ENCODE measurements around the gene HDHD3. TPM values are rescaled to one million over a fixed set of nuclear protein-coding genes. Genes with fewer than 3 reads are reported as not detected.
"Not testable (repeated sequence)": the region's sequence is repeated elsewhere in the genome, so short reads cannot be mapped to it uniquely, and the experiment has no call there.

Gene HDHD3
- polyA plus RNA-seq, 1 donor from 2014 or later = 48.0 TPM

DNA sequence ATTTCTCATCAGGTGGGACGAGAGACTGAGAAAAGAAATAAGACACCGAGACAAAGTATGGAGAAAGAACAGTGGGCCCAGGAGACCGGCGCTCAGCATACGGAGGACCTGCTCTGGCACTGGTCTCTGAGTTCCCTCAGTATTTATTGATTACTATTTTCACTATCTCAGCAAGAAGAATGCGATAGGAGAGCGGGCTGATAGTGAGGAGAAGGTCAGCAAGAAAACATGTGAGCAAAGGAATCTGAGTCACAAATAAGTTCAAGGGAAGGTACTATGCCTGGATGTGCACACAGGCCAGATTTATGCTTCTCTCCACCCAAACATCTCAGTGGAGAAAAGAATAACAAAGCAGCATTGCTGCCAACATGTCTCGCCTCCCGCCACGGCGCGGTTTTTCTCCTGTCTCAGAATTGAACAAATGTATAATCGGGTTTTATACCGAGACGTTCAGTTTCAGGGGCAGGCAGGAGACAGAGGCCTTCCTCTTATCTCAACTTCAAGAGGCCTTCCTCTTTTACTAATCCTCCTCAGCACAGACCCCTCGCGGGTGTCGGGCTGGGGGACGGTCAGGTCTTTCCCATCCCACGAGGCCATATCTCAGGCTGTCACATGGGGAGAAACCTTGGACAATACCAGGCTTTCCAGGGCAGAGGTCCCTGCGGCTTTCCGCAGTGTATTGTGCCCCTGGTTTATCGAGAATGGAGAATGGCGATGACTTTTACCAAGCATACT lies 2.5 kb upstream of the HDHD3 start:
- Mint-ChIP-seq H3K4me3 (peak overlapping the region; percentile 26 to 80 (median 53)), H3K27ac (peak overlapping the region in 2 of 3 donors; percentile 22 to 34), H3K4me1 (peaks cover 10 to 24% (median 18%) of the 10 kb centered on the region in 3 donors)
- H3K36me3 Mint-ChIP-seq, H3K27me3 Mint-ChIP-seq, H3K9me3 Mint-ChIP-seq: not testable (repeated sequence)

DNA sequence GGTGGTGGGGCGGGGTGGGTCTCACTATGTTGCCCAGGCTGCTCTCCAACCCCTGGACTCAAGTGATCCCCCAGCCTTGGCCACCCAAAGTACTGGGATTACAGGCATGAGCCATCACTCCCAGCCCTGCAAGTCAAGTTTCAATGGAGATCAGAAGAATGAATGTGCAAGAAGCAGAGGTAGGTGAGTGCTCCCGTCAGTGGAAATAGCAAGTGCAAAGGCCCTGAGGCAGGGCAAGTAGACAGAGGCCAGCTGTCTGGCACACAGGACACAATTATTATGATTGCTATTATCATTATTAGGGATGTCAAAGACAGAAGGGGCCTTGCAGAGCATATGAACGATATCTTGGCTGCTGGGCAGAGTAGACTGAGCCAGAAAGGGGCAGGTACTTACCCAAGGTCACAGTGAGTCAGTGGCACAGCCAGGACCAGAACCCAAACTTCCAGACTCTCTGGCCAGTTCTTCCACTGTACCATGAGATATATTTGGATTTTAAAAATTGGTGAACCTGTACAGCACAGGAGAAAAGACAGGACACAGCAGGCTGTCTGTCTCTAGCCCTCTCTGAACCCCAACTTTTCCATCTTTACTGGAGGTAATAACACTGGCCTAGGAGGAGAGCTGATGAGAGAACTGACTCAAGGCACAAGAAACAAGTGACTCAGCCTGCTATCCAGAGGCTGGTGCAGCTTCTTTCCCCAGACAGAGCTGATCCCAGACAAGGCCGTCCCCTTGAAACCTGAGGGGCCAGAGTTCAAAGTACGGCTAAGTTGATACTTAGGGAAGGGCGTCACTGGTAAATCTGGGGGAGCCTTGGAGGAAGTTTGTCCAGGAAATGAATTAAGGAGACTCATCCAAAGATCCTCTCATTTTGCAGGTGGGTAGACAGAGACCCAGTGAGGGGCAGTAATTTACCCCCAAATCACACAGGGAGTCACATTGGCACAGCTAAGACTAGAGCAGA lies 1.4 kb downstream of the HDHD3 start:
- H3K27me3 Mint-ChIP-seq = no peaks in the 10 kb centered on the region

DNA sequence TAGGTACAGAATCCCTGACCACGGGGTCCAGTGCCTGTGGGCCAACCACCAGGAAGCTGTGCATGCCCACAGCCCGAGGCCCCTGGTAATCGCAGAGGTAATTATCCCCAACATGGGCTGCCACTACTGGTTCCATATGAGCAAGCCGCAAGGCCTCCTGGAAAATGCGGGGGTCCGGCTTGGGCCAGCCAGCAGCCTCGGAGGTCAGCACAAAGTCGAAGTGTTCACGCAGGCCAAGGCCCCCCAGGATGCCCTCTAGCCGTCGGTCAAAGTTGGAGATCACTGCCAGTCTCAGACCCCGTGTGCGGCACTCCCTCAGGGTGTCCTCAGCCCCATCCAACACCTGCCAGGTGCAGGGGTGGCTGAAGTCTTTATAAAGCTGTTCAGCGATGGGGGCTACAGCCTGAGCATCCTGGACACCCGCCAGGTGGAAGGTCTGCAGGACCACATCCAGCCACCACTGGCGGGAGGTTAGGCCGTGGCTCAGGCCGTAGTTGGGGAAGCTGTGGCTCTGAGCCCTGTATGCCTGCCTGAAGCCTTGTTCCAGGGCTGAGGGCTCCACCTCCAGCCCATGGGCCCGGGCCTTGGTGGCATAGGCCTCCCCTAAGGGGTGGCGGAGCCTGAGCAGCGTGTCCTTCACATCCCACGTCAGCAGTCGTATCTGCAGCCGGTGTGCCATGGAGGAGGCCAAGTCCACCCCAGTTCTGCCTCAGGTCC lies 3.0 kb downstream of the HDHD3 start:
- H3K27me3 Mint-ChIP-seq = no peaks in the 10 kb centered on the region
- H3K27ac Mint-ChIP-seq = no peak overlapping the region
- peak overlapping the region in 1 of 4 donors; percentile 91 for H3K4me3 Mint-ChIP-seq
- H3K4me1 Mint-ChIP-seq = peaks cover 9 to 11% (median 10%) of the 10 kb centered on the region in 3 donors
- H3K9me3 Mint-ChIP-seq = no peaks in the 10 kb centered on the region
- no peaks in the 10 kb centered on the region for H3K36me3 Mint-ChIP-seq

More for the DNA sequence above, 1.4 kb downstream of the HDHD3 start:
- H3K9me3 Mint-ChIP-seq = no peaks in the 10 kb centered on the region
- H3K4me3 Mint-ChIP-seq = peak overlapping the region; percentile 86 to 95 (median 92)
- H3K36me3 Mint-ChIP-seq = no peaks in the 10 kb centered on the region
- H3K27ac Mint-ChIP-seq = peak overlapping the region; percentile 34 to 89 (median 72)
- peaks cover 9 to 15% (median 10%) of the 10 kb centered on the region in 3 donors for H3K4me1 Mint-ChIP-seq

DNA sequence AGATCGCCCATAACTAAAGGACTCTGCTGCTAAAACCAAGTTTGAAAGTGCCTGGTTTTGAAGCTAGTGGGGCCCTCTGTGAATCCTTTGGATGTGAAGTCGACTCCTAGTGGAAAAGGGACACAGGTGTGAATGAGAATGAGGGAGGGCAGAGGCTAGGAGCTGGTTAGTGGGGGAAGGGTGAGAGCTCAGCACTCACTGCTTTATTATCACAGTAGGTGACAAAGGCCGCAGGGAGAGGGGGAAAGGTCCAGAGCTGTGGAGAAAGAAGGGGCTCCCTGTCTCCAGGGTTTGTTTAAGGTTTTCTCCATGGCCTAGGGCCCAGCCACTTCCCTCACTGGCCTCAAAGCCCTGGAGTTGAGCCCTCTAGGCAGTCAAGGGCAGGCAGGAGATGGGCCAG lies 3.5 kb downstream of the HDHD3 start:
- peaks cover 9 to 11% (median 10%) of the 10 kb centered on the region in 3 donors for H3K4me1 Mint-ChIP-seq
- peak overlapping the region in 1 of 4 donors; percentile 32 for H3K4me3 Mint-ChIP-seq
- no peaks in the 10 kb centered on the region for H3K27me3 Mint-ChIP-seq
- no peak overlapping the region for H3K27ac Mint-ChIP-seq
- H3K9me3 Mint-ChIP-seq = no peaks in the 10 kb centered on the region
- no peaks in the 10 kb centered on the region for H3K36me3 Mint-ChIP-seq

DNA sequence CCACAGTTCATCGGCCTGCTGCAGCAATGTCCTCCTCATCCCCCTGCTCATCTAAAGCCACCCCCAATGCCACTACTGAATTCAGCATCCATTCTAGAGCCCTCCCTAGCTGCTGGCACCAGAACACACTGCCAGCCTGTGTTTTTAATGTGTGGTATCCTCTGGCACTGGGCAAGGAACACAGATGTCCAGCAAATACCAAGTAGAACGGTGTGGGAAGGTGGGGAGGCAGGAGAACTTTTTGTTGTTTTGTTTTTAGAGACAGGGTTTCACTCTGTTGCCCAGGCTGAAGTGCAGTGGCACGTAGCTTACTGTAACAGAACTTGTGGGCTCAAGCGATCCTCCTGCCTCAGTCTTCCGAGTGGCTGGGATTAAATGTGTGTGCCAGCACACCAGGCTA lies 4.7 kb downstream of the HDHD3 start:
- Mint-ChIP-seq H3K36me3 (no peaks in the 10 kb centered on the region), H3K9me3 (no peaks in the 10 kb centered on the region), H3K4me3 (no peak overlapping the region), H3K27me3 (no peaks in the 10 kb centered on the region), H3K27ac (peak overlapping the region in 1 of 3 donors; percentile 15), H3K4me1 (peaks cover 9 to 11% (median 10%) of the 10 kb centered on the region in 3 donors)

DNA sequence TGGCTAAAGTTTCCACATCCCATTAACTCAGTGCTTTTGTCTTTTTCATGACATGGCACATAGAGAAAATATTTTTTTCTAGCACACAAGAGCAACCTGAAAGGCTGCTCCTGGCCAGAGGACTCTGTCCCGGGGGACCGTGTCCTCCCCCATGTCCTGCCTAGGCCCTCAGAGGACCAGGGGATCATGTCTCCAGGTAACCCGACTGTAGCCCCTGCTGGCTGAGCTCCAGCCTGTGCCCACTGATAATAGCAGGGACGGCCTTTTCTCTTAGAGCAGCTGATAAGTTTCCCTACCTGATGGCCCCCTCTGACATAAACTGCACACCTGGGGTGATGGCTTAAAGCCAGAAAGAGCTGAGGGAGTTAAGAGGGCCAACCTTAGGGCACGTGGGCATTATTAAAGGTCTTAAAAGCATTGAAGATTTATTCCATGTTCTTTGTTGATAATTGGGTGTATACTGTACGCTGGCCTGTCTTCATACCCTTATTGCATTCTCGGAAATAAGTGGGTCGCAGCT lies 5.9 kb downstream of the HDHD3 start:
- Mint-ChIP-seq H3K9me3 (no peaks in the 10 kb centered on the region), H3K36me3 (no peaks in the 10 kb centered on the region), H3K27ac (no peak overlapping the region)

DNA sequence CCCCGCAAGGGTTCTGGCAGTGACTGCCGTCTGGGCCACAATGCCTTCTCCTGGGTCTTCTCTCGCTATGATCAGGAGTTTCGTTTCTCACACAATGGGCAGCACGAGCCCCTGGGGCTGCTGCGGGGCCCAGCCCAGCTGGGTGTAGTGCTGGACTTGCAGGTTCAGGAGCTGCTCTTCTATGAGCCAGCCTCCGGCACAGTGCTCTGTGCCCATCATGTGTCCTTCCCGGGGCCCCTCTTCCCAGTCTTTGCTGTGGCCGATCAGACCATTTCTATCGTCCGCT lies 7.0 kb downstream of the HDHD3 start:
- Mint-ChIP-seq H3K9me3 (no peaks in the 10 kb centered on the region), H3K4me1 (peaks cover 0 to 5% (median 4%) of the 10 kb centered on the region in 3 donors), H3K27me3 (no peaks in the 10 kb centered on the region), H3K4me3 (no peak overlapping the region), H3K27ac (no peak overlapping the region), H3K36me3 (no peaks in the 10 kb centered on the region)

More for the DNA sequence above, 5.9 kb downstream of the HDHD3 start:
- peaks cover 9 to 11% (median 9%) of the 10 kb centered on the region in 3 donors for H3K4me1 Mint-ChIP-seq
- no peak overlapping the region for H3K4me3 Mint-ChIP-seq
- H3K27me3 Mint-ChIP-seq = no peaks in the 10 kb centered on the region

DNA sequence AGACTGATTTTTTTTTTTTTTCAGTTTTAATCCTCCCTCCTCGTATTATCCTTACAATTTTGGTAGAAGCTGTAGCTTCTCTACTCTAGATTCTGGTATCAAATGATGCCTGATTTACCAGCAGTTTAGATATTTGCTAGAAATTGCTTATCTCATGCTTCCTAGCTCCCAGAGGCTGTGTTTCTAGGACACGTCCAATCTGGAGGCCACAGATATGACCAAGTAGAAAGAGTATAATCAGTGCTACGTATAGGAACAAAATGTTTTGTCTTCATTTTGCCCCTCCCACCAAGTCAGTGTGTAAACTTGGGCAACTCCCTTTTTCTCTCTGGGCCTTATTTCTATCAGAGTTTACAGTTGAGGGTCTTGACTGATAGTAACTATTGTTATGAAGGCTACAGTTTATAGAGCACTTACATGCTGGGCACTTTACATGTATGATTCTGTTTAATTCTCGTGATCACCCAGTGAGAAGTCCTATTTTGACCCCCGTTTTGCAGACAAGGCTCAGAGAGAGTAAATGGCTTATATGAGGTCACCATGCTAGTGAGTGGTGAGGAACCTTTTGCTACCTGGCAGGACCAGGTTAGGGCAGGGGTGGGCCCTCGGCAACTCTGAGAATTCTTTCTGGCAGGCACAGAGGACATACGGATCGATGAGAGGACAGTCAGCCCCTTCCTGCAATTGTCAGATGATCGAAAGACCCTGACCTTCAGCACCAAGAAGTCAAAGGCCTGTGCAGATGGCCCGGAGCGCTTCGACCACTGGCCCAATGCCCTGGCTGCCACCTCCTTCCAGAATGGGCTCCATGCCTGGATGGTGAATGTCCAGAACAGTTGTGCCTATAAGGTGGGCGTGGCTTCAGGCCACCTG lies 7.6 kb downstream of the HDHD3 start:
- H3K36me3 Mint-ChIP-seq = no peaks in the 10 kb centered on the region
- no peak overlapping the region for H3K27ac Mint-ChIP-seq

DNA sequence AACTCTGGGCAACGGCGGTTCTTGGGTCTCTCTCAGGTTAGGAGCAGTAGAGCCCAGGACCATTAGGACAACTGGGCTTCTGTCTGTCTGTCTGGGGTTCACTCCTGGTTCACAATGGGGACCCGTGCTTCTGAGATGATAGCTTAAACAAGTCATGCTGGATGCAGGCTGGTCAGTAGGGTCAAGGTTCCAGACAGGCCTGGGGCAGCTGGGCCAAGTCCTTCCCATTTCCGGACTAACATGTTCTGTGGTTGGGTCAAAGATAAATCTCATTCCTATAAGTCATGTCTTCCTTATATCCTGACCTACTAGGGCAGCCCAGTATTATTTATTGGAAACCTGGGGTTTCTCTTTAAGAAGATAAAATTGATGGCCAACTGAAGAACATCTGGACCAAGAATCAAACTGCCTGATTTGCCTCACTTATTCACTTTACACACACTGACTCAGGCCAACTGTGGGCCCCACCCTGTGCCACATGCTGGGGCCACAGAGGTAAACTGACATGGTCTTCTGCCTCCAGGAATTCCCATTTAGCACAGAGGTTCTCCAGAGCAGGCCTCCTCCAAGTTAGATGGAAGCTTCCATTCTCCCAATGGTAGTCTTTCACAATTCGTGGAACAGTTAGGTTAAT lies 8.3 kb downstream of the HDHD3 start:
- Mint-ChIP-seq H3K27ac (no peak overlapping the region), H3K4me1 (peaks cover 0 to 4% (median 0%) of the 10 kb centered on the region in 3 donors), H3K36me3 (no peaks in the 10 kb centered on the region), H3K27me3 (no peaks in the 10 kb centered on the region), H3K4me3 (no peak overlapping the region), H3K9me3 (no peaks in the 10 kb centered on the region)

More for the DNA sequence above, 7.6 kb downstream of the HDHD3 start:
- Mint-ChIP-seq H3K4me3 (no peak overlapping the region), H3K4me1 (peaks cover 0 to 4% (median under 1%) of the 10 kb centered on the region in 3 donors), H3K9me3 (no peaks in the 10 kb centered on the region), H3K27me3 (no peaks in the 10 kb centered on the region)

DNA sequence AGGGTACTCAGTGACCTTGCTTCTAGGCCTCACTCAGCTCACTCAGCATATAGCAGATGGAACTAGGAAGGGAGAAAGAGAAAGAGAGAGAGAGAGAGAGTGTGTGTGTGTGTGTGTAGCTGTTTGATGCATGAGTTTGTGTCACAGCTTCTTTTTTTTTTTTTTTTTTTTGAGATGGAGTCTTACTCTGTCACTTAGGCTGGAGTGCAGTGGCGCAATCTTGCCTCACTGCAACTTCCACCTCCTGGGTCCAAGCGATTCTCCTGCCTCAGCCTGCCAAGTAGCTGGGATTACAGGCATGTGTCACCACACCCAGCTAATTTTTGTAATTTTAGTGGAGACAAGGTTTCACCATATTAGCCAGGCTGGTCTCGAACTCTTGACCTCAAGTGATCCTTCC lies 11.1 kb downstream of the HDHD3 start:
- not testable (repeated sequence) for H3K27me3 Mint-ChIP-seq, H3K36me3 Mint-ChIP-seq, H3K9me3 Mint-ChIP-seq, H3K4me3 Mint-ChIP-seq, H3K4me1 Mint-ChIP-seq
- peak overlapping the region in 1 of 3 donors; percentile 4 for H3K27ac Mint-ChIP-seq

DNA sequence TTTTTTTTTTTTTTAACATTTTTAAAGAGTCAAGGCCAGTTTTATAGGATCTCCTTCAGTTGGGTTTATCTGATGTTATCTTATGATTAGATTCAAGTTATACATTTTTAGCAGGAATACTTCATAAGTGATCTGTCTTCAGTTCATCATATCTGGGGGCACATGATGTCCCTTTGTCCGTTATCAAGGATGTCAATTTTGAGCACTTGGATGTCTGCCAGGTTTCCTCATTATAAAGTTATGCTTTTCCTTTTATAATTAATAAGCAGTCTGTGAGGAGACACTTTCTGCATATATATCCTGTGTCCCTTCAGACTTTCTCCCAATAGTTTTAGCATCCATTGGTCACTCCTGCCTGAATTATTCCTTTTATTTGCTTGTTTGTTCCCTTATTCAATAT lies 11.8 kb downstream of the HDHD3 start:
- Mint-ChIP-seq H3K4me3 (no peak overlapping the region), H3K9me3 (no peaks in the 10 kb centered on the region), H3K27me3 (no peaks in the 10 kb centered on the region)

DNA sequence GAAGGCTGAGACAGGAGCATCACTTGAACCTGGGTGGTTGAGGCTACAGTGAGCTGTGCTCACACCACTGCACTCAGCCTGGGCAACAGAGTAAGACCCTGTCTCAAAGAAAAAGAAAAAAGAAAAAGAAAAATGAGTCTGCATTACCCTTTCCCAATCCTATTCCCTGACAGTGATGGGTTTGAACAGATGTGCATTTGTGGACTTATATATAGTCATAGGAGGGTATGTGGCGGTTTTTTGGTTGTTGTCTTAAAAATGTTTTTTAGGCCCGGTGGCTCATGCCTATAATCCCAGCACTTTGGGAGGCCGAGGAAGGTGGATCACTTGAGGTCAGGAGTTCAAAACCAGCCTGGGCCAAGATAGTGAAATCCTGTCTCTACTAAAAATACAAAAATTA lies 13.4 kb downstream of the HDHD3 start:
- H3K27me3 Mint-ChIP-seq = no peaks in the 10 kb centered on the region
- no peaks in the 10 kb centered on the region for H3K9me3 Mint-ChIP-seq
- H3K36me3 Mint-ChIP-seq = peaks cover 5% of the 10 kb centered on the region
- no peak overlapping the region for H3K4me3 Mint-ChIP-seq
- H3K4me1 Mint-ChIP-seq = no peaks in the 10 kb centered on the region
- no peak overlapping the region for H3K27ac Mint-ChIP-seq

More for the DNA sequence above, 11.8 kb downstream of the HDHD3 start:
- Mint-ChIP-seq H3K4me1 (no peaks in the 10 kb centered on the region), H3K27ac (no peak overlapping the region), H3K36me3 (peaks cover 3% of the 10 kb centered on the region)

DNA sequence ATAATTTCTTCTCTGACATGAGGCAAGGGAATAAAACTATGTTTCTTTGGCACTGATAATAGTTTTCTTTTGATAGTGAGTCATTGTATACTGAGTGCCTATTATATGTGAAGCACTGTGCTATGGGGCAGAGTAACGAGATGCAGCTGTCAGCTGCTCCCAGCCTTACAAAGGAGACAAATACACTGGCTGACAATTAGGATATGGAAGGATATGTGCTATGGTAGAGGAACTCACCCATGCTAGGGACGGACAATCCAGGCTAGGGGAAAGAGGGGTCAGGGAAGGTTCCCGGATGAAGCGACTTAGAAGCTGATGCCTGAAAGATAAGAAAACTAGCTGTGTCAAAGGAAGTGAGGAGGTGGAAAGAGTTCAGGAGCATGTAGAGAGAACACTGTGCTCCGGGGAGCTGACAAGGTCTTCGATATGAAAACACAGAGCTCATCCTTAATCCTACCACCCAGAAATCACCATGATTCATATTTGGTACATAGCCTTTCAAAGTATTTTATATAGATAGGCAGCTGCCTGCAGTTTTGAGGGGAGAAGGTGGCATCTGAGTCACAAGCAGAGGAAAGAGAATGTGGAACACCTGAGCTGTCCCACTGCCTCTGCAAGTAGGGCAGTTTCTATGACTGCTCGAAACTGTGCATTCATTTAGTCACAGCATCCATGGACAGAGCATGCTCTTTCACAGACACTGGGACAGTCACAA lies 15.3 kb downstream of the HDHD3 start:
- H3K27me3 Mint-ChIP-seq = no peaks in the 10 kb centered on the region
- H3K9me3 Mint-ChIP-seq = no peaks in the 10 kb centered on the region
- no peaks in the 10 kb centered on the region for H3K4me1 Mint-ChIP-seq
- H3K27ac Mint-ChIP-seq = no peak overlapping the region
- H3K36me3 Mint-ChIP-seq = peaks cover 5% of the 10 kb centered on the region
- no peak overlapping the region for H3K4me3 Mint-ChIP-seq

Data from IgD-negative memory B cell (primary cell).